Smooth muscle cell (in vitro differentiated cells): ENCODE measurements around the gene FXR1. TPM values are rescaled to one million over a fixed set of nuclear protein-coding genes. Genes with fewer than 3 reads are reported as not detected.

Source experiments
- DNase-seq: peaks from one replicate; lab custom pipeline; 2025; ENCODE audit not compliant: unreplicated experiment; lab: John Stamatoyannopoulos, UW
- H2AFZ ChIP-seq: fragments of 200-600 bp; sonication (generic); 2 replicates; pipeline ENCODE4 v1.6.0; 2016; ENCODE audit warnings: antibody characterized with exemption, low read depth, mild to moderate bottlenecking
- H3F3A ChIP-seq: fragments of 200-600 bp; sonication (generic); 2 replicates; pipeline ENCODE4 v1.6.0; 2017; ENCODE audit warnings: antibody characterized with exemption, low read depth
- H3K27ac ChIP-seq: fragments of 200-600 bp; sonication (generic); 2 replicates; pipeline ENCODE4 v1.5.1; 2016; ENCODE audit warnings: low read depth, mild to moderate bottlenecking
- H3K27me3 ChIP-seq: fragments of 200-600 bp; sonication (generic); 2 replicates; pipeline ENCODE4 v1.6.1; 2016; ENCODE audit warnings: low read depth, mild to moderate bottlenecking
- H3K36me3 ChIP-seq: fragments of 200-600 bp; sonication (generic); 2 replicates; pipeline ENCODE4 v1.5.1; 2016; ENCODE audit warnings: low read depth
- H3K4me1 ChIP-seq: fragments of 200-600 bp; sonication (generic); 2 replicates; pipeline ENCODE4 v1.5.1; 2016; ENCODE audit warnings: low read depth
- H3K4me2 ChIP-seq: fragments of 200-600 bp; sonication (generic); 2 replicates; pipeline ENCODE4 v1.6.0; 2016; ENCODE audit warnings: mild to moderate bottlenecking
- H3K4me3 ChIP-seq: fragments of 200-600 bp; sonication (generic); 2 replicates; pipeline ENCODE4 v1.5.1; 2016; ENCODE audit warnings: mild to moderate bottlenecking
- H3K79me2 ChIP-seq: fragments of 200-600 bp; sonication (generic); 2 replicates; pipeline ENCODE4 v1.6.0; 2016; ENCODE audit warnings: low read depth, mild to moderate bottlenecking
- H3K9ac ChIP-seq: fragments of 200-600 bp; sonication (generic); 2 replicates; pipeline ENCODE4 v1.6.0; 2016; ENCODE audit warnings: low read depth
- H3K9me3 ChIP-seq: fragments of 200-600 bp; sonication (generic); replicated peaks from 2 replicates; pipeline ENCODE4 v1.5.1; 2016; ENCODE audit warnings: low read depth
- H4K20me1 ChIP-seq: fragments of 200-600 bp; sonication (generic); 2 replicates; pipeline ENCODE4 v1.6.0; 2016; ENCODE audit warnings: low read depth
- CTCF ChIP-seq: fragments of 200-600 bp; sonication (generic); IDR thresholded peaks from 2 replicates; pipeline ENCODE4 v1.5.1; 2017; ENCODE audit warnings: borderline replicate concordance, mild to moderate bottlenecking, antibody characterized with exemption; ENCODE audit not compliant: insufficient read depth, poor library complexity, severe bottlenecking
- WGBS: methylation state at CpG from one replicate; pipeline ENCODE4 v1.1.7; 2016; ENCODE audit warnings: low lambda C conversion rate; 5-methylcytosine and 5-hydroxymethylcytosine counted together
- polyA plus RNA-seq: library from polyadenylated mRNA; unstranded; fragments of >200 nt; fragmentation: Nextera tagmentation; extraction: Ambion mirVana; gene quantifications from 2 replicates; pipeline ENCODE4 v1.2.1, GENCODE V29; 2016
- total RNA-seq: library from RNA; depleted of rRNA; stranded (reverse); fragments of >200 nt; gene quantifications from 2 replicates; pipeline ENCODE4 v1.2.3, GENCODE V29; 2014

The FXR1 gene
- total and polyA plus RNA-seq, 2 experiments from 2014 or later = 51.0 to 130 TPM

GRCh38 chr3:180929376-180929775 is 16.9 kb downstream of the FXR1 start:
- Histone ChIP-seq H4K20me1 (peaks cover 100% of the 10 kb centered on the region), H3K4me1 (no peaks in the 10 kb centered on the region), H2AFZ (no peak overlapping the region), H3K4me2 (no peak overlapping the region), H3K9me3 (no peaks in the 10 kb centered on the region), H3K36me3 (no peaks in the 10 kb centered on the region), H3K27ac (no peak overlapping the region), H3K4me3 (no peak overlapping the region), H3K9ac (no peak overlapping the region), H3K27me3 (no peaks in the 10 kb centered on the region), H3F3A (no peaks in the 10 kb centered on the region), H3K79me2 (peaks cover 100% of the 10 kb centered on the region)
- WGBS = 98% methylated on average over 5 of the region's 5 CpGs
- TF ChIP-seq CTCF = no peak
- DNase-seq = no peak

GRCh38 chr3:180930526-180930925 is 18.1 kb downstream of the FXR1 start:
- no peak overlapping the region for H2AFZ ChIP-seq
- no peak for TF ChIP-seq CTCF
- H3K9me3 ChIP-seq = no peaks in the 10 kb centered on the region
- no peaks in the 10 kb centered on the region for H3K27me3 ChIP-seq
- peaks cover 100% of the 10 kb centered on the region for H4K20me1 ChIP-seq
- no peak overlapping the region for H3K4me2 ChIP-seq
- H3K79me2 ChIP-seq = peaks cover 100% of the 10 kb centered on the region
- no peak overlapping the region for H3K4me3 ChIP-seq
- WGBS = 95% methylated on average over 4 of the region's 4 CpGs
- no peak overlapping the region for H3K9ac ChIP-seq
- no peak for DNase-seq
- no peaks in the 10 kb centered on the region for H3K4me1 ChIP-seq
- H3F3A ChIP-seq = no peaks in the 10 kb centered on the region
- H3K36me3 ChIP-seq = no peaks in the 10 kb centered on the region
- no peak overlapping the region for H3K27ac ChIP-seq

DNA sequence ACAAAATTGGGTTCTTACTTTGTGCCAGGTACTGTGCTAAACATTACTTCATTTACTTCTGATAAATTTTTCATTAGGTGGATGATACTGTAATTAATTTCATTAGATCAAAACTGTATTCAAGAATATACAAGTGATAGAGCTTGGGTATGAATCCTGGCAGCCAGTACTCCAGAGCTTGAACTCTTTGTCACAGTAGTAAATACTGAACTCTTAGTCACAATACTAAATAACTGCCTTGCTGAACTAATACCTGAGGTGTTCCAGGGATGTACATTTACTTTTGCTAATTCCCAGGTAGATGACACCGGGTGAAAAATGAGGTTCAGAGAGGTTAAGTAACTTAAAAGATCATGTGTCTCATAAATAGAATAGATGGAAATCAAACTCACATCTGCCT is 20.3 kb downstream of the FXR1 start:
- no peaks in the 10 kb centered on the region for H3K27me3 ChIP-seq
- H3K9me3 ChIP-seq = no peaks in the 10 kb centered on the region
- no peaks in the 10 kb centered on the region for H3F3A ChIP-seq
- no peak overlapping the region for H3K9ac ChIP-seq
- H3K4me2 ChIP-seq = no peak overlapping the region
- H4K20me1 ChIP-seq = peaks cover 100% of the 10 kb centered on the region
- peaks cover 100% of the 10 kb centered on the region for H3K79me2 ChIP-seq
- no peak for TF ChIP-seq CTCF
- no peak overlapping the region for H2AFZ ChIP-seq
- no peak overlapping the region for H3K4me3 ChIP-seq
- H3K27ac ChIP-seq = peak overlapping the region; percentile 6
- H3K36me3 ChIP-seq = no peaks in the 10 kb centered on the region
- H3K4me1 ChIP-seq = no peaks in the 10 kb centered on the region
- no peak for DNase-seq
- 95% methylated on average over 1 of the region's 1 CpG for WGBS

- Histone ChIP-seq H3K27me3 (no peaks in the 10 kb centered on the region), H3K4me2 (no peak overlapping the region), H4K20me1 (peaks cover 100% of the 10 kb centered on the region), H2AFZ (no peak overlapping the region), H3K79me2 (peaks cover 100% of the 10 kb centered on the region), H3K4me3 (no peak overlapping the region), H3K4me1 (no peaks in the 10 kb centered on the region), H3K9me3 (no peaks in the 10 kb centered on the region), H3K9ac (no peak overlapping the region), H3K27ac (no peak overlapping the region), H3F3A (no peaks in the 10 kb centered on the region), H3K36me3 (no peaks in the 10 kb centered on the region)
- TF ChIP-seq CTCF = no peak
- DNase-seq = no peak
- 95% methylated on average over 1 of the region's 1 CpG for WGBS
Observed at GRCh38 chr3:180934638-180935037, 22.2 kb downstream of the FXR1 start.
